ENCODE results near the gene SREBF2. TPM values are rescaled to one million over a fixed set of nuclear protein-coding genes. Genes with fewer than 3 reads are reported as not detected.
A peak's percentile ranks its signal among the peaks of the same experiment; 100 is the strongest.

Gene SREBF2
- total and polyA plus RNA-seq, 2 of the 13 experiments (the other 11 are each of a cell fraction or from before 2014, with no cell fraction given), result 53.8 to 72.6 TPM

- Histone ChIP-seq H3K27me3 (ENCODE audit: control insufficient read depth in 1 of 2, insufficient read depth in 2 of 2, low read length in 2 of 2) (no peaks in the 10 kb centered on the region), H3K4me3 (replicated peaks in 1 of 3; ENCODE audit: insufficient read depth in 1 of 3, low read depth in 2 of 3, low read length in 3 of 3) (no peak overlapping the region), H2AFZ (ENCODE audit: low read length) (no peak overlapping the region), H3K4me2 (ENCODE audit: low read depth, low read length) (no peak overlapping the region), H3K9ac (ENCODE audit: insufficient read depth, low read depth, low read length) (no peak overlapping the region), H3K36me3 (replicated peaks in 1 of 2; ENCODE audit: control insufficient read depth in 1 of 2, insufficient read depth in 2 of 2, low read length in 2 of 2) (peaks cover 5 to 14% of the 10 kb centered on the region in 2 experiments; a peak in 3 of 5 replicates), H3K4me1 (ENCODE audit: insufficient read depth, low read length) (peaks cover 65% of the 10 kb centered on the region), H3K9me3 (ENCODE audit: low read length) (no peaks in the 10 kb centered on the region), H3K27ac (ENCODE audit: extremely low read length, insufficient read depth, low read length) (no peak overlapping the region), H4K20me1 (ENCODE audit: insufficient read depth, low read length) (peaks cover 89% of the 10 kb centered on the region), H3K79me2 (ENCODE audit: insufficient read depth, low read length) (peaks cover 87% of the 10 kb centered on the region)
- POLR2A ChIA-PET, result no interaction called here
- FAIRE-seq, result peak; percentile 58
- WGBS (ENCODE audit: low lambda C conversion rate), result 84% methylated on average over 7 of the region's 7 CpGs
- intact Hi-C loops (cut with micrococcal nuclease; ENCODE audit: unreplicated experiment), result loop anchor here (5.0 kb wide), 2 partner anchors 35 to 160 kb away; partner anchors contain the start of gene MEI1
- peak; percentile 53 for ATAC-seq
- CTCF ChIA-PET (ENCODE audit: low intra/inter-chr PET ratio, low total read pairs), result interaction anchor here (1.3 to 1.5 kb wide), 3 partner anchors 28 to 111 kb away, joined by 4 to 6 read pairs (median 6); no protein-coding TSS in a partner anchor
- TF ChIP-seq ARNTL (CRISPR knock-in tag; IDR thresholded peaks at IDR 0.05) (no peak), SMARCC2 (IDR thresholded peaks at IDR 0.05) (no peak), STAG1 (CRISPR knock-in tag; IDR thresholded peaks at IDR 0.05) (peak; percentile 30; the same call in 1 of the 2 replicates), CTCF (CRISPR knock-in tag; IDR thresholded peaks at IDR 0.05) (peak; percentile 50), HMG20B (CRISPR knock-in tag; conservative IDR thresholded peaks at IDR 0.05) (no peak), SMC3 (IDR thresholded peaks at IDR 0.05; ENCODE audit: low read length) (peak; percentile 48)
- TF ChIP-seq, protein P1, sequence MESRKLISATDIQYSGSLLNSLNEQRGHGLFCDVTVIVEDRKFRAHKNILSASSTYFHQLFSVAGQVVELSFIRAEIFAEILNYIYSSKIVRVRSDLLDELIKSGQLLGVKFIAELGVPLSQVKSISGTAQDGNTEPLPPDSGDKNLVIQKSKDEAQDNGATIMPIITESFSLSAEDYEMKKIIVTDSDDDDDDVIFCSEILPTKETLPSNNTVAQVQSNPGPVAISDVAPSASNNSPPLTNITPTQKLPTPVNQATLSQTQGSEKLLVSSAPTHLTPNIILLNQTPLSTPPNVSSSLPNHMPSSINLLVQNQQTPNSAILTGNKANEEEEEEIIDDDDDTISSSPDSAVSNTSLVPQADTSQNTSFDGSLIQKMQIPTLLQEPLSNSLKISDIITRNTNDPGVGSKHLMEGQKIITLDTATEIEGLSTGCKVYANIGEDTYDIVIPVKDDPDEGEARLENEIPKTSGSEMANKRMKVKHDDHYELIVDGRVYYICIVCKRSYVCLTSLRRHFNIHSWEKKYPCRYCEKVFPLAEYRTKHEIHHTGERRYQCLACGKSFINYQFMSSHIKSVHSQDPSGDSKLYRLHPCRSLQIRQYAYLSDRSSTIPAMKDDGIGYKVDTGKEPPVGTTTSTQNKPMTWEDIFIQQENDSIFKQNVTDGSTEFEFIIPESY (CRISPR knock-in tag; IDR thresholded peaks at IDR 0.05), result peak; percentile 97
- TF ChIP-seq, protein P2, sequence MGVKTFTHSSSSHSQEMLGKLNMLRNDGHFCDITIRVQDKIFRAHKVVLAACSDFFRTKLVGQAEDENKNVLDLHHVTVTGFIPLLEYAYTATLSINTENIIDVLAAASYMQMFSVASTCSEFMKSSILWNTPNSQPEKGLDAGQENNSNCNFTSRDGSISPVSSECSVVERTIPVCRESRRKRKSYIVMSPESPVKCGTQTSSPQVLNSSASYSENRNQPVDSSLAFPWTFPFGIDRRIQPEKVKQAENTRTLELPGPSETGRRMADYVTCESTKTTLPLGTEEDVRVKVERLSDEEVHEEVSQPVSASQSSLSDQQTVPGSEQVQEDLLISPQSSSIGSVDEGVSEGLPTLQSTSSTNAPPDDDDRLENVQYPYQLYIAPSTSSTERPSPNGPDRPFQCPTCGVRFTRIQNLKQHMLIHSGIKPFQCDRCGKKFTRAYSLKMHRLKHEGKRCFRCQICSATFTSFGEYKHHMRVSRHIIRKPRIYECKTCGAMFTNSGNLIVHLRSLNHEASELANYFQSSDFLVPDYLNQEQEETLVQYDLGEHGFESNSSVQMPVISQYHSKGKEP (CRISPR knock-in tag; IDR thresholded peaks at IDR 0.05), result no peak
- DNase-seq (ENCODE audit: low spot score), result peak; percentile 38
- no TSS peak for BruUV-seq (replicated peaks)
- in situ Hi-C loops (cut with HindIII; ENCODE audit: extremely low pct_ligation_motif_present, low pct_unique_long_range_greater_than_20kb), result no loop called here
These were observed 24.4 kb downstream of the SREBF2 start for GRCh38 chr22:41857155-41857859.

All from HepG2 (cell line).